Chondrocyte (in vitro differentiated cells): Measurements from ENCODE around the gene RBM28. TPM values are rescaled to one million over a fixed set of nuclear protein-coding genes. Genes with fewer than 3 reads are reported as not detected.
A peak's percentile ranks its signal among the peaks of the same experiment; 100 is the strongest.

Experiments used
- DNase-seq: peaks from one replicate; pipeline ENCODE4 v3.0.0; 2021; ENCODE audit warnings: mixed read lengths, low spot score
- H3K27ac Mint-ChIP-seq: one replicate; pipeline ENCODE4 v1.8.0; 2021; ENCODE audit warnings: mild to moderate bottlenecking, moderate library complexity, mixed read lengths; ENCODE audit not compliant: unreplicated experiment
- H3K27me3 Mint-ChIP-seq: 2 replicates; pipeline ENCODE4 v1.8.0; 2021; ENCODE audit warnings: low read depth, mixed read lengths
- H3K36me3 Mint-ChIP-seq: 2 replicates; pipeline ENCODE4 v1.8.0; 2021; ENCODE audit warnings: low read depth, mixed read lengths
- H3K4me1 Mint-ChIP-seq: 2 replicates; pipeline ENCODE4 v1.8.0; 2021; ENCODE audit warnings: low read depth, mild to moderate bottlenecking, mixed read lengths
- H3K4me3 Mint-ChIP-seq: one replicate; pipeline ENCODE4 v1.8.0; 2021; ENCODE audit warnings: mild to moderate bottlenecking, moderate library complexity, mixed read lengths; ENCODE audit not compliant: unreplicated experiment
- H3K9me3 Mint-ChIP-seq: 2 replicates; pipeline ENCODE4 v1.8.0; 2021; ENCODE audit warnings: low read depth, mixed read lengths
- CTCF ChIP-seq: fragments of 200-600 bp; sonication (generic); IDR thresholded peaks from 2 replicates; pipeline ENCODE4 v1.5.0; 2021; ENCODE audit warnings: antibody characterized with exemption, mild to moderate bottlenecking, moderate library complexity
- total RNA-seq: library from RNA; stranded (reverse); gene quantifications from 3 replicates; pipeline ENCODE4 v1.2.1, GENCODE V29; 2021

The RBM28 gene
- total RNA-seq, 1 donor from 2014 or later = 35.2 TPM

- peak overlapping the region; percentile 8 for H3K27ac Mint-ChIP-seq
- H3K4me3 Mint-ChIP-seq = no peak overlapping the region
- H3K27me3 Mint-ChIP-seq = no peaks in the 10 kb centered on the region
- TF ChIP-seq CTCF = no peak
- H3K9me3 Mint-ChIP-seq = no peaks in the 10 kb centered on the region
- peaks cover 28% of the 10 kb centered on the region for H3K4me1 Mint-ChIP-seq
- peaks cover 33% of the 10 kb centered on the region for H3K36me3 Mint-ChIP-seq
- DNase-seq = no peak
These were observed 19.4 kb downstream of the RBM28 start for GRCh38 chr7:128324368-128324680.

GRCh38 chr7:128323459-128324367 is 20.0 kb downstream of the RBM28 start:
- H3K27ac Mint-ChIP-seq = peak overlapping the region; percentile 39
- no peak for TF ChIP-seq CTCF
- no peaks in the 10 kb centered on the region for H3K27me3 Mint-ChIP-seq
- no peak for DNase-seq
- peaks cover 28% of the 10 kb centered on the region for H3K4me1 Mint-ChIP-seq
- no peaks in the 10 kb centered on the region for H3K9me3 Mint-ChIP-seq
- H3K4me3 Mint-ChIP-seq = no peak overlapping the region
- peaks cover 37% of the 10 kb centered on the region for H3K36me3 Mint-ChIP-seq

GRCh38 chr7:128323040-128323439 is 20.7 kb downstream of the RBM28 start:
- peaks cover 38% of the 10 kb centered on the region for H3K36me3 Mint-ChIP-seq
- TF ChIP-seq CTCF = no peak
- no peak for DNase-seq
- H3K27me3 Mint-ChIP-seq = no peaks in the 10 kb centered on the region
- no peak overlapping the region for H3K4me3 Mint-ChIP-seq
- H3K27ac Mint-ChIP-seq = peak overlapping the region; percentile 18
- H3K4me1 Mint-ChIP-seq = peaks cover 28% of the 10 kb centered on the region
- H3K9me3 Mint-ChIP-seq = no peaks in the 10 kb centered on the region

GRCh38 chr7:128322040-128322643 is 21.6 kb downstream of the RBM28 start:
- Mint-ChIP-seq H3K27ac (no peak overlapping the region), H3K27me3 (no peaks in the 10 kb centered on the region), H3K4me1 (peaks cover 28% of the 10 kb centered on the region), H3K4me3 (no peak overlapping the region), H3K36me3 (peaks cover 44% of the 10 kb centered on the region), H3K9me3 (no peaks in the 10 kb centered on the region)
- no peak for DNase-seq
- TF ChIP-seq CTCF = peak; percentile 82

- H3K4me3 Mint-ChIP-seq = no peak overlapping the region
- no peak for TF ChIP-seq CTCF
- H3K9me3 Mint-ChIP-seq = no peaks in the 10 kb centered on the region
- no peaks in the 10 kb centered on the region for H3K27me3 Mint-ChIP-seq
- no peak for DNase-seq
- peaks cover 47% of the 10 kb centered on the region for H3K36me3 Mint-ChIP-seq
- no peak overlapping the region for H3K27ac Mint-ChIP-seq
- peaks cover 28% of the 10 kb centered on the region for H3K4me1 Mint-ChIP-seq
These were observed 22.7 kb downstream of the RBM28 start for GRCh38 chr7:128321044-128321422.
